Rectal smooth muscle tissue (tissue), 1 donor: Measurements from ENCODE around the gene UBALD2.
"Not testable (repeated sequence)": the region's sequence is repeated elsewhere in the genome, so short reads cannot be mapped to it uniquely, and the experiment has no call there.

Experiments
- H3K27ac ChIP-seq: one replicate; pipeline ENCODE4 v1.7.0; 2013; ENCODE audit warnings: low read depth, low read length, inconsistent platforms
- H3K27me3 ChIP-seq: one replicate; pipeline ENCODE4 v1.7.0; 2013; ENCODE audit warnings: low read length; ENCODE audit not compliant: control insufficient read depth, insufficient read depth
- H3K36me3 ChIP-seq: one replicate; pipeline ENCODE4 v1.7.0; 2013; ENCODE audit warnings: low read length; ENCODE audit not compliant: control insufficient read depth, insufficient read depth
- H3K4me1 ChIP-seq: one replicate; pipeline ENCODE4 v1.7.0; 2013; ENCODE audit warnings: low read length; ENCODE audit not compliant: control insufficient read depth, insufficient read depth
- H3K4me3 ChIP-seq: one replicate; pipeline ENCODE4 v1.7.0; 2013; ENCODE audit warnings: low read length
- H3K9ac ChIP-seq: one replicate; pipeline ENCODE4 v1.7.0; 2013; ENCODE audit warnings: low read length

The UBALD2 gene

GRCh38 chr17:76262732-76263344 is 2.3 kb upstream of the UBALD2 start:
- Histone ChIP-seq H3K4me3 (no peak overlapping the region), H3K27ac (no peak overlapping the region), H3K4me1 (peaks cover 12% of the 10 kb centered on the region), H3K9ac (no peak overlapping the region), H3K36me3 (no peaks in the 10 kb centered on the region), H3K27me3 (no peaks in the 10 kb centered on the region)

GRCh38 chr17:76263896-76264295 is 1.3 kb upstream of the UBALD2 start:
- H3K27me3 ChIP-seq: no peaks in the 10 kb centered on the region
- H3K9ac ChIP-seq: no peak overlapping the region
- H3K4me3 ChIP-seq: no peak overlapping the region
- peaks cover 14% of the 10 kb centered on the region for H3K4me1 ChIP-seq
- no peaks in the 10 kb centered on the region for H3K36me3 ChIP-seq
- peak overlapping the region; percentile 18 for H3K27ac ChIP-seq

- no peak overlapping the region for H3K9ac ChIP-seq
Measured at GRCh38 chr17:76264425-76264754, 758 bp upstream of the UBALD2 start.

DNA sequence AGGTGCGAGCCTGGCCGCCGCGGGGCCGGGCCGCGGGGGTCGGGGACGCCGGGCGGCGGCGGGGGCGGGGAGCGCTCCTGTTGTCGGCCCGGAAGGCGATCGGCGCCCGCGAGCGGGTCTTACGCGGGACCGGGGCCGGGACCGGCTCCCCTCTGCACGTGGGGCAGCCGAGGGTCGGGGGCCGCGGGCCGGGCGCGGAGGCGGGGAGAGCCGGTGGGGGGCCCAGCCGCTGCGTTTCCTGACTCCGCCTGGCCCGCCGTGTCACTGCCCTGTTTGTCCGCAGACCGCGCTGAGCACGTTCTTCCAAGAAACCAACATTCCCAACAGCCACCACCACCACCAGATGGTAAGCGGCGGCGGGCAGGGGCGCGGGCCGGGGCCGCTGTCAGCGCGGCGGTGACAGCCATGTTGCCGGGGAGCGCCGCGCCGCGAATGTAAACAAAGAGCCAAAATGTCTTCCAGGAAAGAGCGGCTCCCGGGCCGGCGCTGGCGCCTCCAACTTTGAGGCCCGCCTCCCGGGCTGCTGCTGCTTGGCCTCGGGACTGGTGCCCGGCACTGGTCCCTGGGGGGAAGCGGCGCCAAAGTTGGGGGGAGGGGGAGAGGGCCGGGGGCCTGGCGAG is 586 bp downstream of the UBALD2 start:
- Histone ChIP-seq H3K4me3 (peak overlapping the region; percentile 81), H3K27me3 (no peaks in the 10 kb centered on the region), H3K27ac (peak overlapping the region; percentile 79), H3K4me1 (peaks cover 14% of the 10 kb centered on the region), H3K9ac (peak overlapping the region; percentile 64), H3K36me3 (peaks cover 1% of the 10 kb centered on the region)

More at GRCh38 chr17:76264425-76264754, 758 bp upstream of the UBALD2 start:
- Histone ChIP-seq H3K27me3 (no peaks in the 10 kb centered on the region), H3K36me3 (no peaks in the 10 kb centered on the region), H3K27ac (peak overlapping the region; percentile 18), H3K4me1 (peaks cover 14% of the 10 kb centered on the region), H3K4me3 (no peak overlapping the region)

DNA sequence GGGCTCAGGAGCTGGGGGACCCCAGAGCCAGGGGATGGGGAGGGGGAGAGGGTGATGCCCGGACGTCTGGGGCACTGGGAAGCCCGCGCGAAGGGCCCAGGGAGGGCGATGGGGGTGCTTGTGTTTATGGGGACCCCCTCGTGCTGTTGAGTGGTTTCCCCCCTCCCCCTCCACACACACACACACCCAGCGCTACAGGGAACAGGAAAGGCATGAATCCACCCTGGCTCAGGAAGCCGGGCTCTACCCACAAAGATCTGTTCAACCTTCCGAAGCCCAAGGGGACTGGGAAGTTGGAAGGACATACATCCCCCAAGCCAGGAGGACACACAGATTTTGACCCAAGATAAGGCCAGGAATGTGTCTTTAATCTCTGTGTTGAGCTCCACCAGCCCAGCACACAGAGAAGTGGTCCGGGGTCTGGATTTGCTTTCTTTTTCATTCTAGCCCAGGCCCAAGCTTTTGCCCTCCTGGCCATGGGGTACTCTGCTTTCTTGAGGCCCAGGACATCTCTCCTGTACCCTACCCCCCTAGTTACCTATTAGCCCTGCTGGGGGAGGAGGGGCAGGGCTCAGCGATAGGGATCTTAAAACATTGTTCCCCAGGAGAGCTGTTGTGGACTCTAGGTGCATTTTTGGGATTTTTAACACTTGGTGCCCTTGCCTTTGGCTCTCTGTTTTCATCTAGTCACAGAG is 1.2 kb downstream of the UBALD2 start:
- H3K36me3 ChIP-seq: peaks cover 4% of the 10 kb centered on the region
- H3K4me3 ChIP-seq: peak overlapping the region; percentile 81
- peak overlapping the region; percentile 25 for H3K9ac ChIP-seq
- peak overlapping the region; percentile 79 for H3K27ac ChIP-seq
- H3K27me3 ChIP-seq: no peaks in the 10 kb centered on the region
- H3K4me1 ChIP-seq: peaks cover 14% of the 10 kb centered on the region

- Histone ChIP-seq H3K27ac (no peak overlapping the region), H3K9ac (no peak overlapping the region), H3K27me3 (no peaks in the 10 kb centered on the region), H3K4me3 (peak overlapping the region; percentile 81), H3K36me3 (peaks cover 4% of the 10 kb centered on the region), H3K4me1 (peaks cover 17% of the 10 kb centered on the region)
Measured at GRCh38 chr17:76267051-76267576, 2.0 kb downstream of the UBALD2 start.

GRCh38 chr17:76267581-76268001 is 2.4 kb downstream of the UBALD2 start:
- not testable (repeated sequence) for H3K36me3 ChIP-seq, H3K4me3 ChIP-seq, H3K9ac ChIP-seq, H3K27ac ChIP-seq, H3K27me3 ChIP-seq
- peaks cover 19% of the 10 kb centered on the region for H3K4me1 ChIP-seq

DNA sequence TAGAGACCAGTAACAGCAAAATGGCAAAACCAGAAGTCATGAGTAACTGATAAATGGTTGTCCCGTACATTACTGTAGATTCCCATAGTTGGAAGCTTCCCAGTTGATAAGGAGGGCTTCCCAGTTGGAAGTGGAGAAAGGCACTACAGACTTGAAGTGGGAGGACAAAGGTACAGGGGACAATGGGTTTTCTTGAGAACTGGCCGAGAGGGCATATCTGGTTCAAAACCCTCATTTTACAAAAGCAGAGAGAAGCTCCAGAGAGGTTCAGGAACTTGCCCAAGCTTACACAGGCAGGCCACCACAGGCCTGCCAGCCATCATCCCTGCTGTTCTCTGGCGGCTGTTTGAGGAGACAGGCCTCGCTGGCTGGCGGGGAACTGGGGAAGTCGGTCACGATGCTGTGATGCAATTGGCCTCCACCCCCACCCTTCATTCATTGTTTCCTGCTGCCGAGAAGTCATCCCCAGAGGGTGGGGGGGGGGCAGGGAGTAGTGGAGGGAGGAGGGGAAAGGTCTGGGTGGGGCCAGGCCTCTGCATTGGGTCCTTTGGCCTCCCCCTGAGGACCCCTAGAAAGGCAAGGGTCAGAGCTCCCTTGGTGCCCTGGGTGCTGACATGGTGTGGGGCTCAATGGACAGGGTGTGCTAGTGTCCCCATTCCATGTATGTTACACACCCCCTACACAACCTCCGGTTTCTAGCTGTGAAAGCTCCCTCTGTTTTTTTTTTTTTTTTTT is 3.0 kb downstream of the UBALD2 start:
- Histone ChIP-seq H3K36me3 (peaks cover 4% of the 10 kb centered on the region), H3K27me3 (no peaks in the 10 kb centered on the region), H3K4me3 (peak overlapping the region; percentile 33), H3K9ac (no peak overlapping the region), H3K27ac (peak overlapping the region; percentile 27), H3K4me1 (peaks cover 19% of the 10 kb centered on the region)

GRCh38 chr17:76268991-76269981 is 4.1 kb downstream of the UBALD2 start:
- H3K36me3 ChIP-seq: peaks cover 4% of the 10 kb centered on the region
- no peak overlapping the region for H3K9ac ChIP-seq
- no peaks in the 10 kb centered on the region for H3K27me3 ChIP-seq
- H3K4me1 ChIP-seq: peaks cover 18% of the 10 kb centered on the region
- H3K4me3 ChIP-seq: no peak overlapping the region
- H3K27ac ChIP-seq: no peak overlapping the region

GRCh38 chr17:76270127-76270592 is 5.0 kb downstream of the UBALD2 start:
- Histone ChIP-seq H3K4me3 (no peak overlapping the region), H3K36me3 (peaks cover 4% of the 10 kb centered on the region), H3K27ac (no peak overlapping the region), H3K4me1 (peaks cover 14% of the 10 kb centered on the region), H3K27me3 (no peaks in the 10 kb centered on the region), H3K9ac (no peak overlapping the region)
